Left lung (tissue), 10 donors: ENCODE results near the gene TMC8. TPM values are rescaled to one million over a fixed set of nuclear protein-coding genes. Genes with fewer than 3 reads are reported as not detected.
"Not testable (repeated sequence)": the region's sequence is repeated elsewhere in the genome, so short reads cannot be mapped to it uniquely, and the experiment has no call there.

Experiments
- ATAC-seq: fragments of 200-7000 bp; cut with Tn5 transposase; one replicate; pipeline ENCODE4 v1.9.1; 2020; ENCODE audit warnings: moderate library complexity
- DNase-seq, 4 donors: peaks; one replicate each; pipeline ENCODE4 v3.0.0-alpha.2; 2013 to 2020
- H3K27ac ChIP-seq, 2 donors: fragments of 200-600 bp; sonication (generic) in 1 of 2; one replicate each; pipeline versions ENCODE4 v1.5.0 to v1.8.0; 2020 to 2021
- H3K27me3 ChIP-seq, 2 donors: fragments of 200-600 bp; sonication (generic) in 1 of 2; one replicate each; pipeline versions ENCODE4 v1.5.0 to v1.8.0; 2020 to 2021
- H3K36me3 ChIP-seq, 2 donors: fragments of 200-600 bp; sonication (generic) in 1 of 2; one replicate each; pipeline versions ENCODE4 v1.5.0 to v1.8.0; 2020 to 2021
- H3K4me1 ChIP-seq, 2 donors: fragments of 200-600 bp; one replicate each; pipeline ENCODE4 v1.8.0; 2021
- H3K4me3 ChIP-seq, 2 donors: fragments of 200-600 bp; sonication (generic) in 1 of 2; one replicate each; pipeline versions ENCODE4 v1.5.0 to v1.8.0; 2020 to 2021; ENCODE audit warnings: mild to moderate bottlenecking in 1 of 2
- H3K9me3 ChIP-seq, 2 donors: fragments of 200-600 bp; sonication (generic) in 1 of 2; one replicate each; pipeline versions ENCODE4 v1.5.0 to v1.8.0; 2020 to 2021
- CTCF ChIP-seq, 2 donors: fragments of 200-600 bp; sonication (generic) in 1 of 2; IDR thresholded peaks; one replicate each; pipeline versions ENCODE4 v1.5.0 to v1.8.0; 2021; ENCODE audit warnings: antibody characterized with exemption in 2 of 2
- intact Hi-C, 2 donors: fragments of 100-400 bp; cut with DNase I; formaldehyde crosslinking; loops; one replicate each; pipeline versions ENCODE4 v1.11.2 to v1.14.2; 2022
- polyA plus RNA-seq, 6 donors: library from polyadenylated mRNA; unstranded; fragments of 120-200 nt; gene quantifications; one replicate each; pipeline ENCODE4 v1.2.1, GENCODE V29; 2013; ENCODE audit not compliant: insufficient read length in 6 of 6
- total RNA-seq, 2 donors: library from RNA; stranded (reverse); fragmentation: NEBNext Ultra II Directional; extraction: Animal tissue kit (Norgen Biotek cat#: 25700); gene quantifications; one replicate each; pipeline ENCODE4 v1.2.1, GENCODE V29; 2021
- donor health status: DM: no; HTN: yes; CAD: no.
- donor health status: DM: no; HTN: no; CAD: no.

Gene TMC8
- total and polyA plus RNA-seq, 8 donors, result 4.1 to 37.3 (median 5.9) TPM

DNA sequence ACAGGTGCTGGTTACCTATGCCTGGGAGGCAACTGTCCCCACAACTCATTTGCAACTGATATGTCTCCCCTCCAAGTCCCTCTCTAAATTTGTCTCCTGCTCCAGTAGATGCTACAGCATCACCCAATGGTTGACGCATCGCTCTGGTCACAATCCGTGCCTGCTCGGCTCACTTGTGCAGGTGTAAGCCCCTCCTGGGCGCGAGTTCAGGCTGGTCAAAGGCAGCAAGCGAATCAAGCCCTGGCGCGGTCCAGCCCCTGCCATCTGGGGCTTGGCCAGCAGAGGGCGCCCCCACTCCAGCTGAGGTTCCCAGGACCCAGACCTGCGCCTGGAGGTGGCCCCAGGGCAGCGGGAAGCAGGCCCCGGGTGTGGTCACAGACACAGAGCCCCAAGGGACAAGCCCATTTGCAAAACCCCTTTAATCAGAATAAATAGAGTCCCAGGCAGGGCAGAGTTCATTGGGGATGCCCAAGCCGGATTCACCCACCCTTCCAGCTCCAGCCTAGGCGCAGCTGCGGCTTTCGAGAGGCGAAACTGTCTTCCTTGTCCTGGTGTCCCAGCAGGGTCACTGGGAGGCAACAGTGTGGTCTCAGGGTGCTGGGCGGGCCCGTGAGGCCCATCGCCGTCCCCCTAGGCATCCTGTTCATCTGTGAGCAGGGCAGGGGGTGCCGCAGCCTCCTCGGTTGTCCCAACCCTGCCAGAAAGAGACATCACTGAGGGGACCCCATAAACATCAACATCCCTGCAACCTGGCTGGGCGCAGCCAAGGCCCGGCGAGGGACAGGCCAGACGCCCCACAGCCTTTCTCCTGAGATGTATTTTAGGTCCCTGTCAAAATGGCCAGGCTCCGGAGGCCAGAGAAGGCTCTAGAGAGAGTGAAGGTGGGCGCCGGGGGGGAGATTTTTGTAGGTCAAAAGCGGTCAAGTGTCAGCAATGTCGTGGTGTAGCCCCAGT, 17.8 kb upstream of the TMC8 start:
- DNase-seq, result peak in 3 of 4 donors; percentile 62 to 96 (median 72)
- intact Hi-C loops, result no loop called here
- H3K27ac ChIP-seq, result no peak overlapping the region

GRCh38 chr17:78113804-78114785, 16.5 kb upstream of the TMC8 start:
- peaks cover 0 to 83% of the 10 kb centered on the region in 2 donors for H3K36me3 ChIP-seq
- peak in 1 of 4 donors; percentile 31 for DNase-seq
- ATAC-seq, result peak; percentile 3
- intact Hi-C loops, result no loop called here
- TF ChIP-seq CTCF (IDR thresholded peaks at IDR 0.05), result no peak
- no peaks in the 10 kb centered on the region for H3K27me3 ChIP-seq
- H3K9me3 ChIP-seq, result no peaks in the 10 kb centered on the region
- peak overlapping the region in 1 of 2 donors; percentile 34 for H3K27ac ChIP-seq
- no peak overlapping the region for H3K4me3 ChIP-seq
- peaks cover 0 to 36% of the 10 kb centered on the region in 2 donors for H3K4me1 ChIP-seq

More for the DNA sequence above, 17.8 kb upstream of the TMC8 start:
- H3K4me1 ChIP-seq, result peaks cover 0 to 26% of the 10 kb centered on the region in 2 donors
- peak; percentile 88 for ATAC-seq
- no peaks in the 10 kb centered on the region for H3K27me3 ChIP-seq
- H3K36me3 ChIP-seq, result peaks cover 0 to 85% of the 10 kb centered on the region in 2 donors
- H3K4me3 ChIP-seq, result no peak overlapping the region
- H3K9me3 ChIP-seq, result no peaks in the 10 kb centered on the region
- TF ChIP-seq CTCF (IDR thresholded peaks at IDR 0.05), result peak; percentile 99 to 100

DNA sequence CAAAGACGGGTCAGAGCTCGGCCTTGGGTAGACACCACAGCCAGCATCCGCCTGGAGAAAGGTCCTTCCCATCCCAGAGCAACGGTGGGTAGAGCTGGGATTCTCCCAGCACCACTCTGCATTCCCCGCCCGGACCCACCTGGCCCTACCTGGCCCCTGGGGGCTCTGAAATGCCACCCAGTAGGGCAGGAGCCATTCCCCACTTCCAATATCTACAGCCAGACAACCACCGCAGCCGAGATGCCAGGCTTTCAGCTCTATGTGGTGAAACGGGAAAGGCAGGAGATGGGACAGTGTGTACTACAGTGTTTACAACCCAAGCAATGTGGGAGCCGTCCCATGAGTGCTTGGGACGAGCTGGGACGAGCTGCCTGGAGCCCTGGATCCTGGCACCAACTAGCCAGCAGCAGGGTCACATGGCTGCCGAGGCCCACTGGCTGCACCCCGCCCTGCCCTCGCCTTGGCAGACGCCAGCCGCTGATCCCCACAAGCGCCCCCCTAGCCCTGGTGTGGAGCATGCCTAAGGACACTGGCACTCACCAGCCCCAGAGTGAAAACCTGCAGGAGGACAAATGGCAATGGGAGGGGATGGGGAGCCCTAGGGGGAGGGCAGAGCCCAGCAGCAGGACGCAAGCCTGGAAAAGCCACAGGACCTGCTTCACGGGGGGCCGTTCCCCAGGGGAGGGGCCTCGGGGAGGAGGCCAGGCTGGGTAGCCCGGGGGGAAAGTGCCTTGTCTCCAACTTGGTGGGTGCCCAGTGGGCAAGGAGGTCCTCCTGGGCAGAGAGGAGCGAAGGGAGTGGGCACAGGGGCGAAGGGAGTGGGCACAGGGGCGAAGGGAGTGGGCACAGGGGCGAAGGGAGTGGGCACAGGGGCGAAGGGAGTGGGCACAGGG, 15.5 kb upstream of the TMC8 start:
- Histone ChIP-seq H3K9me3 (no peaks in the 10 kb centered on the region), H3K36me3 (peaks cover 0 to 83% of the 10 kb centered on the region in 2 donors), H3K4me1 (peaks cover 0 to 36% of the 10 kb centered on the region in 2 donors), H3K4me3 (no peak overlapping the region), H3K27me3 (no peaks in the 10 kb centered on the region), H3K27ac (no peak overlapping the region)
- peak in 1 of 4 donors; percentile 45 for DNase-seq
- TF ChIP-seq CTCF (IDR thresholded peaks at IDR 0.05), result no peak
- intact Hi-C loops, result no loop called here
- no peak for ATAC-seq

GRCh38 chr17:78115803-78116202, 14.8 kb upstream of the TMC8 start:
- peak in 1 of 4 donors; percentile 76 for DNase-seq
- H3K27me3 ChIP-seq, H3K4me3 ChIP-seq, H3K9me3 ChIP-seq, H3K27ac ChIP-seq, intact Hi-C loops, ATAC-seq: not testable (repeated sequence)
- peaks cover 0 to 83% of the 10 kb centered on the region in 2 donors for H3K36me3 ChIP-seq
- H3K4me1 ChIP-seq, result peaks cover 0 to 38% of the 10 kb centered on the region in 2 donors

- no peak for DNase-seq
- Histone ChIP-seq H3K36me3 (peaks cover 0 to 83% of the 10 kb centered on the region in 2 donors), H3K27me3 (no peaks in the 10 kb centered on the region), H3K27ac (no peak overlapping the region), H3K9me3 (no peaks in the 10 kb centered on the region), H3K4me3 (no peak overlapping the region), H3K4me1 (peaks cover 0 to 44% of the 10 kb centered on the region in 2 donors)
- intact Hi-C loops, result no loop called here
- ATAC-seq, result no peak
- no peak for TF ChIP-seq CTCF (IDR thresholded peaks at IDR 0.05)
Measured at GRCh38 chr17:78116411-78116810, 14.2 kb upstream of the TMC8 start.
